Measurements from ENCODE around the gene VAV1.
A peak's percentile ranks its signal among the peaks of the same experiment; 100 is the strongest.
"Not testable (repeated sequence)": the region's sequence is repeated elsewhere in the genome, so short reads cannot be mapped to it uniquely, and the experiment has no call there.

Gene VAV1

GRCh38 chr19:6765738-6766356, 6.7 kb upstream of the VAV1 start:
- peak overlapping the region; percentile 13 for H3K27ac ChIP-seq (ENCODE audit: low read depth, low read length, severe bottlenecking)
- peaks cover 11% of the 10 kb centered on the region for H3K4me1 ChIP-seq (ENCODE audit: control insufficient read depth, insufficient read depth, low read length, poor library complexity, severe bottlenecking)
- H3K9me3 ChIP-seq (ENCODE audit: control insufficient read depth, low read length): no peaks in the 10 kb centered on the region
- no peak overlapping the region for H3K4me3 ChIP-seq (ENCODE audit: extremely low read depth, insufficient read depth, low read length, poor library complexity, severe bottlenecking)
- no peaks in the 10 kb centered on the region for H3K36me3 ChIP-seq (ENCODE audit: control insufficient read depth, insufficient read depth, low read length)
- 30 to 34% methylated on average over 7 of the region's 8 CpGs for WGBS, 2 experiments (ENCODE audit: insufficient coverage in 2 of 2)

DNA sequence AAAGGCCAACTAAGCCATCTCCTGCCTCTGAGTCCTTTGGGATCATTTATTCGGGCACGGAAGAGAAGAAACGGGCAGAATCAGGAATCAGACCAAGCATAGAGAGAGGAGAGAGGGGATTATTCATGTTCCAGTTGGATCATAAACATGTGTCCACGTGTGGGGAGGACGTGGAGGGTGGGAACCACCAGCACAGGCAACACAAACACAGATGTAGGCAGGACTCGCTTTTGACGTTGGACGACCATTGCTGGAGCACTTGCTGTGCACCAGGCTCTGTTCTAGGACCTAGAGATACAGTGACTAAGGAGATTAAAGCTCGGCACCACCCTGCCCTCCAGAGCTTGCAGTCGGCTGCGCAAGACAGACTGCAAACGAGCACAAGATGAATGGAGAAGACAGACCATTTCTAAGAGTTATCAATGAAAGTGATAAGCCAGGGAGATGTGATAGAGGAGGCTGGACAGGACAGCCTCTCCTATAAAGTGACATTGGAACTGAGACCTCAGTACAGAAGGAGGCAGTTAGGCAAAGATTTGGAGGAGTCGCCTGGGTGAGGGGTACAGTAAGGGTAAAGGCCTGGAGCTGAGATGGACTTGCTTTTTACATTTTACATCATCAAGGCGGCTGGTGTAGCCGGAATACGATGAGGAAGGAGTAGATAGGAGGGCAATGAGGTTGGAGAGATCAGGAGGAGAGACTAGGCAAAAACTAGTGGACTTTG, 6.0 kb upstream of the VAV1 start:
- Histone ChIP-seq H3K9me3 (ENCODE audit: control insufficient read depth, low read length) (no peaks in the 10 kb centered on the region), H3K4me3 (ENCODE audit: extremely low read depth, insufficient read depth, low read length, poor library complexity, severe bottlenecking) (peak overlapping the region; percentile 35), H3K4me1 (ENCODE audit: control insufficient read depth, insufficient read depth, low read length, poor library complexity, severe bottlenecking) (peaks cover 11% of the 10 kb centered on the region), H3K27ac (ENCODE audit: low read depth, low read length, severe bottlenecking) (no peak overlapping the region), H3K36me3 (ENCODE audit: control insufficient read depth, insufficient read depth, low read length) (no peaks in the 10 kb centered on the region)
- WGBS, 2 experiments (ENCODE audit: insufficient coverage in 2 of 2): 32 to 43% methylated on average over 13 to 16 of the region's 16 CpGs

DNA sequence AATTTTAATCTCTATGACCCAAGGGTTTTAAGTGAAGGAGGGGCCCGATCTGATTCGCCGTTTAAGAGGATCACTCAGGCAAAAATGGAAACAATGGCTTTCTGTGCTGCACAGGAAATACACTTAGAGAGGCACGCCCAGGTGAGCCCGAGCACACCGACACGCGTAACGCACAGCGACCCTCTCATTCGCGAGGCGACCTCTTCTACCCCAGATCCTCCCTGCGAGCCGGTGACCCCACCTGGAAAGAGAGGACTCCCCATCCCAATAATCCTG, 5.5 kb upstream of the VAV1 start:
- WGBS, 2 experiments (ENCODE audit: insufficient coverage in 2 of 2): 5 to 6% methylated on average over 14 to 15 of the region's 15 CpGs
- Histone ChIP-seq H3K36me3 (ENCODE audit: control insufficient read depth, insufficient read depth, low read length) (no peaks in the 10 kb centered on the region), H3K4me3 (ENCODE audit: extremely low read depth, insufficient read depth, low read length, poor library complexity, severe bottlenecking) (peak overlapping the region; percentile 35), H3K27ac (ENCODE audit: low read depth, low read length, severe bottlenecking) (no peak overlapping the region), H3K9me3 (ENCODE audit: control insufficient read depth, low read length) (no peaks in the 10 kb centered on the region), H3K4me1 (ENCODE audit: control insufficient read depth, insufficient read depth, low read length, poor library complexity, severe bottlenecking) (peaks cover 11% of the 10 kb centered on the region)

DNA sequence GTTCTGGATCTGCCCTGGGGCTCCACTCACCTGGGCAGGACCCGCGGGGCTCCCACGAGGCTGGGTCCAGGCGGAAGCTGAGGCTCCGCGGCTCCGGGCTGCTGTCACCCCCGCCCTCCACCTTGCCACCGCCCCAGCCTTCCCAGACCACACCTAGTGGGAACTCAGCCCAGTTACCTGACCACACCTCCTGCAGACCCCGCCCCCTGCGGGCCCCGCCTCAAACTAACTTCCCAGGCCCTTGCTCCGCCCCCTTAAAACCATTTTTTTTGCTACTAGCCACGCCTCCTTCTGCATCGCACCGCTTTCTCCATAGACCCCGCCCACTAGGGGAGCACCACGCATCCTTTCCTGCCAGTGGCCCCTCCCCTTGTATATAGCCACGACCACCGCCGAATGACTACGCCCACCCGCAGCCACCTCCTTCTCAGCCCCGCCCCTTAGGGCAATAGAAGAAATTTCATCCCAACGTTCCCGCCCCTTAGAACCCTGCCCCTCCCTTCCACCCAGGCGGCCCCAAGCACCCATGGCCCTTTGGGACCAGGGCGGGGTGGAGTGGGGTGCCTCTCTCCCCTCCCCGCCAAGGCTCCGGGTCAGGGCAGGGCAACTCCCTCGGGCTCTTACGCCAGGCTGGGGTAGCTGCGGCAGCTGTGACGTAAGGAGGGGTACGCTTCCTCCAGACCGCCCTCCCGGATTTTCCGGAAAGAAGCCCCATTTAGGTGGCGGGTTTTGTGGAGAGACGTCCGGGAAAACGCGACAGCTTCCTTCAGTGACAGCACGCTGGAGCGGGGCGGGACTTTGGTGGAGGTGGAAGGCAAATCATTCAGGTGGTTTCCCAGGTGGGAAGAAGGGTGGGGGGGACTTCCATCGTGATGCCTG, 4.9 kb upstream of the VAV1 start, which contains the start of gene SH2D3A:
SH2D3A (minus strand) TSS at position 79 of the 879 bp plus-strand sequence. CDS start 3,687 bp downstream, outside the sequence.
- WGBS, 2 experiments (ENCODE audit: insufficient coverage in 2 of 2): 8% methylated on average over 30 to 36 of the region's 47 CpGs
- peaks cover 11% of the 10 kb centered on the region for H3K4me1 ChIP-seq (ENCODE audit: control insufficient read depth, insufficient read depth, low read length, poor library complexity, severe bottlenecking)
- no peaks in the 10 kb centered on the region for H3K36me3 ChIP-seq (ENCODE audit: control insufficient read depth, insufficient read depth, low read length)
- peak within 1 kb of the TSS; percentile 35 for H3K4me3 ChIP-seq (ENCODE audit: extremely low read depth, insufficient read depth, low read length, poor library complexity, severe bottlenecking)
- no peaks in the 10 kb centered on the region for H3K9me3 ChIP-seq (ENCODE audit: control insufficient read depth, low read length)
- no peak within 1 kb of the TSS for H3K27ac ChIP-seq (ENCODE audit: low read depth, low read length, severe bottlenecking)

DNA sequence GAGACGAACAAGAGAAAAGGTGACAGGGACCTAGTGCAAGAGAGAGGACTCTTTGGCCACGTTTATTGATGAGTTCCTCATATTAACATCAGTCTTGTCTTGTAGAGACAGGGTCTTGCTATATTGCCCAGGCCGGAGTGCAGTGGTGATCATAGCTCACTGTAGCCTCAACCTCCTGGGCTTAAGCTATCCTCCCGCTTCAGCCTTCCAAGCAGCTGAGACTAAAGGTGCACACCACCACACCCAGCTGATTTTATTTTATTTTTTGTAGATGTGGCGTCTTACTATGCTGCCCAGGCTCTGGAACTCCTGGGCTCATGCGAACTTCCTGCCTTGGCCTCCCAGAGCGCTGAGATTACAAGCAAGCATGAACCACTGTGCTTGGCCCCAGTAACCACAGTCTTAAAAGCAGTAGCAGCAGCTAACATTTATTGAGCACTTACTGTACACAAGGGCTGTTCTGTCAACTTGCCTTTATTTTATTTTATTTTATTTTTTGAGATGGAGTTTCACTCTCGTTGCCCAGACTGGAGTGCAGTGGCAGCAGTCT, 4.2 kb upstream of the VAV1 start:
- 81 to 84% methylated on average over 5 to 6 of the region's 8 CpGs for WGBS, 2 experiments (ENCODE audit: insufficient coverage in 2 of 2)
- Histone ChIP-seq H3K4me1 (ENCODE audit: control insufficient read depth, insufficient read depth, low read length, poor library complexity, severe bottlenecking) (peaks cover 11% of the 10 kb centered on the region), H3K36me3 (ENCODE audit: control insufficient read depth, insufficient read depth, low read length) (no peaks in the 10 kb centered on the region), H3K4me3 (ENCODE audit: extremely low read depth, insufficient read depth, low read length, poor library complexity, severe bottlenecking) (peak overlapping the region; percentile 35), H3K9me3 (ENCODE audit: control insufficient read depth, low read length) (no peaks in the 10 kb centered on the region), H3K27ac (ENCODE audit: low read depth, low read length, severe bottlenecking) (no peak overlapping the region)

- H3K4me3 ChIP-seq (ENCODE audit: extremely low read depth, insufficient read depth, low read length, poor library complexity, severe bottlenecking): no peak overlapping the region
- no peaks in the 10 kb centered on the region for H3K36me3 ChIP-seq (ENCODE audit: control insufficient read depth, insufficient read depth, low read length)
- H3K27ac ChIP-seq (ENCODE audit: low read depth, low read length, severe bottlenecking): no peak overlapping the region
- WGBS, 2 experiments (ENCODE audit: insufficient coverage in 2 of 2): 54 to 81% methylated on average over 4 to 7 of the region's 11 CpGs
- peaks cover 11% of the 10 kb centered on the region for H3K4me1 ChIP-seq (ENCODE audit: control insufficient read depth, insufficient read depth, low read length, poor library complexity, severe bottlenecking)
- H3K9me3 ChIP-seq (ENCODE audit: control insufficient read depth, low read length): no peaks in the 10 kb centered on the region
These were observed 3.4 kb upstream of the VAV1 start for GRCh38 chr19:6769006-6769619.

GRCh38 chr19:6771648-6772027, 870 bp upstream of the VAV1 start:
- H3K27ac ChIP-seq (ENCODE audit: low read depth, low read length, severe bottlenecking); H3K9me3 ChIP-seq (ENCODE audit: control insufficient read depth, low read length); H3K4me1 ChIP-seq (ENCODE audit: control insufficient read depth, insufficient read depth, low read length, poor library complexity, severe bottlenecking); H3K36me3 ChIP-seq (ENCODE audit: control insufficient read depth, insufficient read depth, low read length); H3K4me3 ChIP-seq (ENCODE audit: extremely low read depth, insufficient read depth, low read length, poor library complexity, severe bottlenecking): not testable (repeated sequence)
- 90 to 96% methylated on average over 6 to 7 of the region's 7 CpGs for WGBS, 2 experiments (ENCODE audit: insufficient coverage in 2 of 2)

DNA sequence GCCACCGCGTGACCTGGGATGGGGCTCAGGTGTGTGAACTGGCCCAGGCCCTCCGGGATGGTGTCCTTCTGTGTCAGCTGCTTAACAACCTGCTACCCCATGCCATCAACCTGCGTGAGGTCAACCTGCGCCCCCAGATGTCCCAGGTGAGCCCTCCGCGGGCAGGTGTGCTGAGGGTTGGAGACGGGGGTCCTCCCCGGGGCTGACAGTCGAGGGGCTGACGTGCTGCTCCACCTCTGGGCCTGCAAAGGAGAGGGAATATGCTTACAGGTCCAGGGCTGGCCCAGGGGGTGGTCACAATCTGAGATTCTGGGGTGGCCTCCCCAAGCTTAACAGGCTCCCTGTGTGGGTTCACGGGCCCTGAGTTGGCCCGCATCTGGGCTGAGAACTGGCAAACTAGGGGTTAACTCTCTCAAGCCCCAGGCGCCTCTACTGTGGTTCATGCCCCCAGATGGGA, 386 bp downstream of the VAV1 start:
- no peak overlapping the region for H3K4me3 ChIP-seq (ENCODE audit: extremely low read depth, insufficient read depth, low read length, poor library complexity, severe bottlenecking)
- H3K27ac ChIP-seq (ENCODE audit: low read depth, low read length, severe bottlenecking): no peak overlapping the region
- H3K9me3 ChIP-seq (ENCODE audit: control insufficient read depth, low read length): peaks cover 3% of the 10 kb centered on the region
- 85 to 91% methylated on average over 13 of the region's 14 CpGs for WGBS, 2 experiments (ENCODE audit: insufficient coverage in 2 of 2)
- no peaks in the 10 kb centered on the region for H3K36me3 ChIP-seq (ENCODE audit: control insufficient read depth, insufficient read depth, low read length)
- no peaks in the 10 kb centered on the region for H3K4me1 ChIP-seq (ENCODE audit: control insufficient read depth, insufficient read depth, low read length, poor library complexity, severe bottlenecking)

GRCh38 chr19:6773323-6773931, 919 bp downstream of the VAV1 start:
- 69 to 83% methylated on average over 3 to 6 of the region's 8 CpGs for WGBS, 2 experiments (ENCODE audit: insufficient coverage in 2 of 2)
- Histone ChIP-seq H3K4me1 (ENCODE audit: control insufficient read depth, insufficient read depth, low read length, poor library complexity, severe bottlenecking) (no peaks in the 10 kb centered on the region), H3K4me3 (ENCODE audit: extremely low read depth, insufficient read depth, low read length, poor library complexity, severe bottlenecking) (no peak overlapping the region), H3K9me3 (ENCODE audit: control insufficient read depth, low read length) (peaks cover 3% of the 10 kb centered on the region), H3K27ac (ENCODE audit: low read depth, low read length, severe bottlenecking) (no peak overlapping the region), H3K36me3 (ENCODE audit: control insufficient read depth, insufficient read depth, low read length) (no peaks in the 10 kb centered on the region)

All from mesodermal cell (in vitro differentiated cells).